ENCODE data around the gene PPP1R14C. TPM values are rescaled to one million over a fixed set of nuclear protein-coding genes. Genes with fewer than 3 reads are reported as not detected.

Gene PPP1R14C
- total RNA-seq, 2 donors from 2014 or later = 1.2 TPM; not detected in 1

- no peak for DNase-seq (ENCODE audit: low spot score)
- intact Hi-C loops (cut with DNase I) = no loop called here
These were observed 155.8 kb downstream of the PPP1R14C start for GRCh38 chr6:150298676-150299075.

Other genes with a start within 250 kb of the PPP1R14C start
- 1 to 10 TPM in 1 of 2 donors, not detected in 1; 1.6 TPM for gene RAET1E, start 244.9 kb upstream of the PPP1R14C start, total RNA-seq
- under 1 TPM in 1 of 2 donors, not detected in 1; 0.74 TPM for gene RAET1G, start 219.9 kb upstream of the PPP1R14C start, total RNA-seq
- under 1 TPM; 0.43 to 0.51 TPM for gene ULBP2, start 201.0 kb upstream of the PPP1R14C start, total RNA-seq
- under 1 TPM in 1 of 2 donors, not detected in 1; 0.19 TPM for gene ULBP1, start 179.1 kb upstream of the PPP1R14C start, total RNA-seq
- not detected for gene RAET1L, start 117.5 kb upstream of the PPP1R14C start, total RNA-seq
- 1 to 10 TPM in 1 of 2 donors, under 1 TPM in 1; 0.67 to 1.2 TPM for gene ULBP3, start 73.9 kb upstream of the PPP1R14C start, total RNA-seq
- gene IYD, start 226.0 kb downstream of the PPP1R14C start, total RNA-seq = not detected

Measured in posterior vena cava (tissue), 2 donors.